Measurements from ENCODE around the gene SLC16A6.
"Not testable (repeated sequence)": the region's sequence is repeated elsewhere in the genome, so short reads cannot be mapped to it uniquely, and the experiment has no call there.

- TF ChIP-seq, protein P1, sequence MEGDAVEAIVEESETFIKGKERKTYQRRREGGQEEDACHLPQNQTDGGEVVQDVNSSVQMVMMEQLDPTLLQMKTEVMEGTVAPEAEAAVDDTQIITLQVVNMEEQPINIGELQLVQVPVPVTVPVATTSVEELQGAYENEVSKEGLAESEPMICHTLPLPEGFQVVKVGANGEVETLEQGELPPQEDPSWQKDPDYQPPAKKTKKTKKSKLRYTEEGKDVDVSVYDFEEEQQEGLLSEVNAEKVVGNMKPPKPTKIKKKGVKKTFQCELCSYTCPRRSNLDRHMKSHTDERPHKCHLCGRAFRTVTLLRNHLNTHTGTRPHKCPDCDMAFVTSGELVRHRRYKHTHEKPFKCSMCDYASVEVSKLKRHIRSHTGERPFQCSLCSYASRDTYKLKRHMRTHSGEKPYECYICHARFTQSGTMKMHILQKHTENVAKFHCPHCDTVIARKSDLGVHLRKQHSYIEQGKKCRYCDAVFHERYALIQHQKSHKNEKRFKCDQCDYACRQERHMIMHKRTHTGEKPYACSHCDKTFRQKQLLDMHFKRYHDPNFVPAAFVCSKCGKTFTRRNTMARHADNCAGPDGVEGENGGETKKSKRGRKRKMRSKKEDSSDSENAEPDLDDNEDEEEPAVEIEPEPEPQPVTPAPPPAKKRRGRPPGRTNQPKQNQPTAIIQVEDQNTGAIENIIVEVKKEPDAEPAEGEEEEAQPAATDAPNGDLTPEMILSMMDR (optimal IDR thresholded peaks at IDR 0.05 in 1 of 3, IDR thresholded peaks at IDR 0.05 in 1 of 3, conservative IDR thresholded peaks at IDR 0.05 in 1 of 3; ENCODE audit: extremely low read depth in 1 of 3, insufficient read depth in 2 of 3, low read length in 3 of 3) = not testable (repeated sequence)
- TF ChIP-seq EZH2 (IDR thresholded peaks at IDR 0.05; ENCODE audit: low read length) = not testable (repeated sequence)
Measured at GRCh38 chr17:68225055-68225454, 65.9 kb downstream of the SLC16A6 start.

Data from keratinocyte (primary cell).